GM12878 (cell line): ENCODE data around the gene PPP6R2. TPM values are rescaled to one million over a fixed set of nuclear protein-coding genes. Genes with fewer than 3 reads are reported as not detected.

ENCODE experiments used
- ATAC-seq: fragments of 200-7000 bp; cut with Tn5 transposase; 3 replicates; pipeline ENCODE4 v1.9.1; 2020; ENCODE audit warnings: mild to moderate bottlenecking, moderate library complexity
- BruUV-seq: library from RNA; stranded (reverse); fragments of 400-500 nt; replicated peaks from 2 replicates; lab custom pipeline; 2021; lab: Mats Ljungman, UMichigan
- CTCF ChIA-PET: fragments of 300-600 bp; sonication (Branson Sonifier 250); formaldehyde crosslinking; extraction: SDS; loops from one replicate; lab custom pipeline; 2021; ENCODE audit warnings: inconsistent platforms; lab: Yijun Ruan, JAX
- POLR2A ChIA-PET: fragments of 350-600 bp; formaldehyde crosslinking; extraction: SDS; loops from one replicate; lab custom pipeline; 2021; ENCODE audit warnings: inconsistent platforms; lab: Charles Lee
- RAD21 ChIA-PET: fragments of 300-600 bp; sonication (Branson Sonifier 250); formaldehyde crosslinking; loops from one replicate; lab custom pipeline; 2023; ENCODE audit warnings: antibody characterized with exemption; ENCODE audit not compliant: unreplicated experiment; lab: Charles Lee
- SMC1A ChIA-PET: fragments of 300-600 bp; sonication (Branson Sonifier 250); formaldehyde crosslinking; loops from one replicate; lab custom pipeline; 2023; ENCODE audit not compliant: unreplicated experiment, uncharacterized antibody; lab: Charles Lee
- DNase-seq: peaks from one replicate; pipeline ENCODE4 v3.0.0-alpha.2; 2011; ENCODE audit warnings: low read depth, low spot score
- FAIRE-seq: peaks from 3 replicates; lab custom pipeline; 2011; peaks lifted over from hg19 to GRCh38; lab: Jason Lieb, UNC
- H2AFZ ChIP-seq: 2 replicates; pipeline ENCODE4 v1.6.0; 2011; ENCODE audit warnings: low read depth, low read length, control low read depth; ENCODE audit not compliant: control insufficient read depth
- H3K27ac ChIP-seq: 2 replicates; pipeline ENCODE4 v1.5.1; 2011; ENCODE audit warnings: control low read depth; ENCODE audit not compliant: control insufficient read depth, insufficient read depth
- H3K27me3 ChIP-seq, 2 experiments: replicated peaks in 1 of 2; 2 replicates each; pipeline versions ENCODE4 v1.6.0 to v1.6.1; 2011; ENCODE audit warnings: low read length in 1 of 2; ENCODE audit not compliant: control insufficient read depth in 2 of 2, insufficient read depth in 2 of 2
- H3K36me3 ChIP-seq, 2 experiments: 2 replicates each; pipeline ENCODE4 v1.5.1; 2011; ENCODE audit warnings: low read length in 1 of 2; ENCODE audit not compliant: control insufficient read depth in 2 of 2, insufficient read depth in 2 of 2
- H3K4me1 ChIP-seq: 2 replicates; pipeline ENCODE4 v1.6.1; 2011; ENCODE audit warnings: mild to moderate bottlenecking, low read length, moderate library complexity, mixed read lengths; ENCODE audit not compliant: control insufficient read depth, insufficient read depth
- H3K4me2 ChIP-seq: 2 replicates; pipeline ENCODE4 v1.6.0; 2011; ENCODE audit warnings: control low read depth; ENCODE audit not compliant: control insufficient read depth, insufficient read depth
- H3K4me3 ChIP-seq: fragments of 200-600 bp; sonication (generic); 2 replicates; pipeline ENCODE4 v1.5.1; 2016
- H3K79me2 ChIP-seq: 2 replicates; pipeline ENCODE4 v1.6.0; 2011; ENCODE audit warnings: low read length; ENCODE audit not compliant: control insufficient read depth, insufficient read depth
- H3K9ac ChIP-seq: 2 replicates; pipeline ENCODE4 v1.8.0; 2011; ENCODE audit warnings: low read length, control low read depth, mixed read lengths; ENCODE audit not compliant: control insufficient read depth, insufficient read depth
- H3K9me3 ChIP-seq: replicated peaks from 3 replicates; pipeline ENCODE4 v1.5.1; 2011; ENCODE audit warnings: mild to moderate bottlenecking, low read length; ENCODE audit not compliant: control insufficient read depth, insufficient read depth
- H4K20me1 ChIP-seq: 2 replicates; pipeline ENCODE4 v1.6.0; 2011; ENCODE audit not compliant: control insufficient read depth, insufficient read depth
- HDAC2 ChIP-seq: fragments of 200-600 bp; sonication (generic); IDR thresholded peaks from 2 replicates; pipeline ENCODE4 v1.6.1; 2017
- MTA3 ChIP-seq: IDR thresholded peaks from 2 replicates; pipeline ENCODE4 v1.6.1; 2012; ENCODE audit warnings: low read length, inconsistent platforms, borderline replicate concordance
- POLR2A ChIP-seq: IDR thresholded peaks from 2 replicates; pipeline ENCODE4 v1.6.1; 2011; ENCODE audit warnings: low read depth, mild to moderate bottlenecking, low read length
- SPI1 ChIP-seq: IDR thresholded peaks from 2 replicates; pipeline ENCODE4 v1.6.1; 2011; ENCODE audit warnings: low read depth, mild to moderate bottlenecking, low read length, moderate library complexity, borderline replicate concordance; ENCODE audit not compliant: insufficient read depth
- TCF12 ChIP-seq: IDR thresholded peaks from 2 replicates; pipeline ENCODE4 v1.6.1; 2011; ENCODE audit warnings: low read depth, mild to moderate bottlenecking, low read length
- WGBS: methylation state at CpG from one replicate; pipeline ENCODE4 v1.1.6; 2016; ENCODE audit warnings: low lambda C conversion rate; ENCODE audit not compliant: insufficient replicate concordance, insufficient coverage; ENCODE audit errors: missing lambda C conversion rate; 5-methylcytosine and 5-hydroxymethylcytosine counted together
- in situ Hi-C: fragments of 300-500 bp; cut with MboI; formaldehyde crosslinking; loops from 9 replicates; pipeline ENCODE4 v1.14.3; 2018; ENCODE audit warnings: mixed read lengths
- intact Hi-C: fragments of 100-400 bp; cut with micrococcal nuclease; formaldehyde crosslinking; loops from one replicate; pipeline ENCODE4 v1.14.2; 2022; ENCODE audit not compliant: unreplicated experiment
- polyA plus RNA-seq, 11 experiments: library from polyadenylated mRNA; depleted of rRNA in 4 of 11; unstranded in 6 of 11; stranded (reverse) in 5 of 11; fragments of >200 nt; fragmentation: Nextera tagmentation in 4 of 11; fragmentation: Illumina TruSeq in 1 of 11; extraction: Ambion mirVana in 4 of 11; extraction: Trizol in 1 of 11; gene quantifications; 1 replicate in 1 of 11; 2 replicates in 10 of 11; pipeline versions ENCODE4 v1.2.1 to v1.2.3, GENCODE V29; 2011 to 2016; ENCODE audit warnings: inconsistent platforms in 2 of 11, missing spikeins in 2 of 11, low read depth in 1 of 11
- total RNA-seq, 4 experiments: library from RNA; depleted of rRNA in 3 of 4; stranded (reverse); fragments of >200 nt in 3 of 4; fragmentation: Illumina TruSeq in 1 of 4; extraction: Trizol in 1 of 4; gene quantifications; 2 replicates each; pipeline versions ENCODE4 v1.2.1 to v1.2.3, GENCODE V29; 2013 to 2021
- TF ChIP-seq, protein P1 (sequence below): fragments of 450-650 bp; IDR thresholded peaks from 2 replicates; pipeline ENCODE4 v1.6.1; 2017; ENCODE audit warnings: low read depth, mild to moderate bottlenecking, moderate library complexity

The PPP6R2 gene
- total and polyA plus RNA-seq, 10 of the 15 experiments (the other 5 are each of a cell fraction or from before 2014, with no cell fraction given): 0.29 to 52.6 (median 25.4) TPM

DNA sequence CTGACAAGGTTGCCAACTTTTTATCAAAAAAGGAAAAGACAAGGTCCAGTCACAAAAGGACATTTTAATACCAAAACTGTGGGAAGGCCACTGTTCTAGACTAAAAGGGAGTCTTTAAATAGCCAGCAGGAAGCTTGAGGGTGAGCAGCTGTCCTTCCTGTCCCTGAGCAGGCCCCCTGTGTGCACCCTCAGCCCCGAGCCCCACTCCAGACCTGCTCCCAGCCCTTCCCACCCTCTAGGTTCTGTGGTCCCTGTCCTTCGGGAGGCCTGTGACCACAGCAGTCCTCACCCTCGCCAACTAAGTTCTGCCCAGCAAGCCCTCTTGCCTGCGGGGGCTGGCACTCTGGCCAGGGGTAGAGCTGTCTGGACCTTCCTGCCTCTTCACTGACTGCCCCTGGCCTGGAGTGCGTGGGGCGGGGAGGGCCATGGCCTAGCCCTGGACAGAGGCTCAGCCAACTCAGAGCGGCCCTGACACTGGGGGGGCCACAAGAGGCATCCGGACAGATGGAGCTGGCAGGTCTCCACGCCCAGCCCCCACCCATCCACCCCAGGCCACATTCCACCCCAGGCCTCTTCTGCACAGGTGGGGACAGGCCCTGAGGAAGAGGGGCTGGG, 34.0 kb upstream of the PPP6R2 start:
- ChIA-PET CTCF (interaction anchor here (0.6 to 0.9 kb wide), 2 partner anchors 13 to 17 kb away, joined by 3 read pairs; no protein-coding TSS in a partner anchor), POLR2A (interaction anchor here (0.7 kb wide), 1 partner anchor 58 kb away, joined by 3 read pairs; the partner anchor contains the start of gene HDAC10), RAD21 (no interaction called here), SMC1A (no interaction called here)
- Histone ChIP-seq H2AFZ (no peak overlapping the region), H3K4me1 (peaks cover 30% of the 10 kb centered on the region), H3K4me3 (no peak overlapping the region), H3K9me3 (no peaks in the 10 kb centered on the region), H3K36me3 (no peaks in the 10 kb centered on the region), H3K9ac (no peak overlapping the region), H3K4me2 (peak overlapping the region; percentile 7; the same call in 1 of the 2 replicates), H4K20me1 (no peaks in the 10 kb centered on the region), H3K79me2 (peaks cover 42% of the 10 kb centered on the region), H3K27me3 (no peaks in the 10 kb centered on the region), H3K27ac (peak overlapping the region; percentile 44; the same call in 1 of the 2 replicates)
- no peak for DNase-seq
- in situ Hi-C loops: no loop called here
- TF ChIP-seq TCF12 (no peak), POLR2A (0 out of 2 replicates have a peak, but pooled peaks have one; percentile 7)
- ATAC-seq: no peak
- 71% methylated on average over 6 of the region's 9 CpGs for WGBS
- intact Hi-C loops: no loop called here
- no TSS peak for BruUV-seq
- FAIRE-seq: no peak

- BruUV-seq: no TSS peak
- no peak overlapping the region for H3K27ac ChIP-seq
- POLR2A ChIA-PET: interaction anchor here (0.7 kb wide), 1 partner anchor 58 kb away, joined by 3 read pairs; the partner anchor contains the start of gene HDAC10
- intact Hi-C loops: no loop called here
- CTCF ChIA-PET: interaction anchor here (0.6 kb wide), 1 partner anchor 16 kb away, joined by 3 read pairs; no protein-coding TSS in a partner anchor
- RAD21 ChIA-PET: no interaction called here
- no peak overlapping the region for H3K4me3 ChIP-seq
- no peaks in the 10 kb centered on the region for H3K36me3 ChIP-seq
- in situ Hi-C loops: no loop called here
- no peaks in the 10 kb centered on the region for H3K27me3 ChIP-seq
- no peak overlapping the region for H3K9ac ChIP-seq
- H3K9me3 ChIP-seq: no peaks in the 10 kb centered on the region
- FAIRE-seq (no peak), ATAC-seq (no peak), DNase-seq (no peak)
- SMC1A ChIA-PET: no interaction called here
- H4K20me1 ChIP-seq: no peaks in the 10 kb centered on the region
- peaks cover 40% of the 10 kb centered on the region for H3K79me2 ChIP-seq
- TF ChIP-seq HDAC2 (no peak), POLR2A (0 out of 2 replicates have a peak, but pooled peaks have one; percentile 22), MTA3 (no peak), SPI1 (no peak)
- TF ChIP-seq, protein P1, sequence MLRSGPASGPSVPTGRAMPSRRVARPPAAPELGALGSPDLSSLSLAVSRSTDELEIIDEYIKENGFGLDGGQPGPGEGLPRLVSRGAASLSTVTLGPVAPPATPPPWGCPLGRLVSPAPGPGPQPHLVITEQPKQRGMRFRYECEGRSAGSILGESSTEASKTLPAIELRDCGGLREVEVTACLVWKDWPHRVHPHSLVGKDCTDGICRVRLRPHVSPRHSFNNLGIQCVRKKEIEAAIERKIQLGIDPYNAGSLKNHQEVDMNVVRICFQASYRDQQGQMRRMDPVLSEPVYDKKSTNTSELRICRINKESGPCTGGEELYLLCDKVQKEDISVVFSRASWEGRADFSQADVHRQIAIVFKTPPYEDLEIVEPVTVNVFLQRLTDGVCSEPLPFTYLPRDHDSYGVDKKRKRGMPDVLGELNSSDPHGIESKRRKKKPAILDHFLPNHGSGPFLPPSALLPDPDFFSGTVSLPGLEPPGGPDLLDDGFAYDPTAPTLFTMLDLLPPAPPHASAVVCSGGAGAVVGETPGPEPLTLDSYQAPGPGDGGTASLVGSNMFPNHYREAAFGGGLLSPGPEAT: no peak
- H3K4me1 ChIP-seq: peaks cover 27% of the 10 kb centered on the region
- no peak overlapping the region for H3K4me2 ChIP-seq
- WGBS: 61% methylated on average over 7 of the region's 7 CpGs
- no peak overlapping the region for H2AFZ ChIP-seq
These were observed 33.5 kb upstream of the PPP6R2 start for GRCh38 chr22:50309601-50309991.
